Transverse colon (tissue), 4 donors: Measurements from ENCODE around the gene ZNF823.

Source experiments
- CTCF ChIP-seq, 5 experiments: fragments of 200-600 bp in 3 of 5; fragments of 450-650 bp in 2 of 5; sonication (generic) in 3 of 5; IDR thresholded peaks; 1 replicate in 2 of 5; 2 replicates in 3 of 5; pipeline ENCODE4 v1.5.1; 2016 to 2017; ENCODE audit warnings: antibody characterized with exemption in 5 of 5, inconsistent platforms in 3 of 5, mild to moderate bottlenecking in 2 of 5, moderate library complexity in 1 of 5
- EP300 ChIP-seq: sonication (generic); formaldehyde crosslinking; IDR thresholded peaks from one replicate; pipeline ENCODE4 v1.6.1; 2017; ENCODE audit warnings: antibody characterized with exemption, low read depth
- POLR2A ChIP-seq: fragments of 450-650 bp; IDR thresholded peaks from one replicate; pipeline ENCODE4 v1.6.1; 2016; ENCODE audit warnings: antibody characterized with exemption, mild to moderate bottlenecking, moderate library complexity
- POLR2AphosphoS5 ChIP-seq, 3 donors: sonication (generic); formaldehyde crosslinking; IDR thresholded peaks; one replicate each; pipeline ENCODE4 v1.6.1; 2016; ENCODE audit warnings: antibody characterized with exemption in 3 of 3

GRCh38 chr19:11698231-11698630 lies 40.5 kb downstream of the ZNF823 start:
- TF ChIP-seq EP300 (no peak), CTCF (IDR thresholded peaks at IDR 0.05) (no peak), POLR2A (no peak), POLR2AphosphoS5 (IDR thresholded peaks at IDR 0.05) (no peak)
